Osteocyte (in vitro differentiated cells): ENCODE results near the gene SSTR3. TPM values are rescaled to one million over a fixed set of nuclear protein-coding genes. Genes with fewer than 3 reads are reported as not detected.

Experiments used
- DNase-seq: peaks from one replicate; pipeline ENCODE4 v3.0.0; 2021; ENCODE audit warnings: mixed read lengths; ENCODE audit not compliant: unreplicated experiment; ENCODE audit errors: extremely low spot score
- H3K27ac Mint-ChIP-seq: one replicate; pipeline ENCODE4 v1.8.0; 2021; ENCODE audit warnings: mild to moderate bottlenecking, mixed read lengths; ENCODE audit not compliant: unreplicated experiment
- H3K27me3 Mint-ChIP-seq: one replicate; pipeline ENCODE4 v1.8.0; 2021; ENCODE audit warnings: mixed read lengths; ENCODE audit not compliant: unreplicated experiment
- H3K36me3 Mint-ChIP-seq: one replicate; pipeline ENCODE4 v1.8.0; 2021; ENCODE audit warnings: mixed read lengths; ENCODE audit not compliant: unreplicated experiment
- H3K4me1 Mint-ChIP-seq: one replicate; pipeline ENCODE4 v1.8.0; 2021; ENCODE audit warnings: mixed read lengths; ENCODE audit not compliant: unreplicated experiment
- H3K4me3 Mint-ChIP-seq: one replicate; pipeline ENCODE4 v1.8.0; 2021; ENCODE audit warnings: mild to moderate bottlenecking, moderate library complexity, mixed read lengths; ENCODE audit not compliant: unreplicated experiment
- H3K9me3 Mint-ChIP-seq: one replicate; pipeline ENCODE4 v1.8.0; 2021; ENCODE audit warnings: mixed read lengths; ENCODE audit not compliant: unreplicated experiment
- CTCF ChIP-seq: fragments of 200-600 bp; sonication (generic); IDR thresholded peaks from 2 replicates; pipeline ENCODE4 v1.5.0; 2021; ENCODE audit warnings: antibody characterized with exemption, mild to moderate bottlenecking, moderate library complexity
- total RNA-seq: library from RNA; stranded (reverse); gene quantifications from 2 replicates; pipeline ENCODE4 v1.2.1, GENCODE V29; 2021

The SSTR3 gene
- total RNA-seq, 1 donor from 2014 or later, result not detected

- no peak for DNase-seq
- no peak for TF ChIP-seq CTCF
- Mint-ChIP-seq H3K9me3 (no peaks in the 10 kb centered on the region), H3K4me1 (peaks cover 32% of the 10 kb centered on the region), H3K27ac (no peak overlapping the region), H3K27me3 (no peaks in the 10 kb centered on the region), H3K4me3 (no peak overlapping the region), H3K36me3 (peaks cover 8% of the 10 kb centered on the region)
Measured at GRCh38 chr22:37180531-37181231, 31.6 kb downstream of the SSTR3 start.

- no peaks in the 10 kb centered on the region for H3K9me3 Mint-ChIP-seq
- H3K27me3 Mint-ChIP-seq, result peaks cover under 1% of the 10 kb centered on the region
- DNase-seq, result no peak
- H3K4me3 Mint-ChIP-seq, result no peak overlapping the region
- no peak overlapping the region for H3K27ac Mint-ChIP-seq
- TF ChIP-seq CTCF, result no peak
- peaks cover 7% of the 10 kb centered on the region for H3K36me3 Mint-ChIP-seq
- H3K4me1 Mint-ChIP-seq, result peaks cover 32% of the 10 kb centered on the region
Measured at GRCh38 chr22:37179622-37180420, 32.5 kb downstream of the SSTR3 start.

GRCh38 chr22:37179126-37179470, 33.2 kb downstream of the SSTR3 start:
- Mint-ChIP-seq H3K36me3 (peaks cover 4% of the 10 kb centered on the region), H3K4me1 (peaks cover 32% of the 10 kb centered on the region), H3K27ac (no peak overlapping the region), H3K4me3 (no peak overlapping the region), H3K27me3 (peaks cover 6% of the 10 kb centered on the region), H3K9me3 (no peaks in the 10 kb centered on the region)
- TF ChIP-seq CTCF, result no peak
- no peak for DNase-seq

GRCh38 chr22:37178350-37179125, 33.7 kb downstream of the SSTR3 start:
- peaks cover 6% of the 10 kb centered on the region for H3K27me3 Mint-ChIP-seq
- H3K4me1 Mint-ChIP-seq, result peaks cover 32% of the 10 kb centered on the region
- no peak for DNase-seq
- TF ChIP-seq CTCF, result no peak
- no peak overlapping the region for H3K4me3 Mint-ChIP-seq
- H3K36me3 Mint-ChIP-seq, result peaks cover 4% of the 10 kb centered on the region
- H3K9me3 Mint-ChIP-seq, result no peaks in the 10 kb centered on the region
- no peak overlapping the region for H3K27ac Mint-ChIP-seq

GRCh38 chr22:37177755-37178154, 34.5 kb downstream of the SSTR3 start:
- DNase-seq, result no peak
- no peak overlapping the region for H3K4me3 Mint-ChIP-seq
- H3K27ac Mint-ChIP-seq, result no peak overlapping the region
- peaks cover 32% of the 10 kb centered on the region for H3K4me1 Mint-ChIP-seq
- no peaks in the 10 kb centered on the region for H3K9me3 Mint-ChIP-seq
- H3K27me3 Mint-ChIP-seq, result peaks cover 10% of the 10 kb centered on the region
- H3K36me3 Mint-ChIP-seq, result peaks cover 4% of the 10 kb centered on the region
- no peak for TF ChIP-seq CTCF
